Ishikawa (cell line): ENCODE measurements around the gene RBM6.

Source experiments
- CEBPB ChIP-seq: IDR thresholded peaks from 2 replicates; pipeline ENCODE4 v1.6.1; 2012
- CREB1 ChIP-seq: IDR thresholded peaks from 2 replicates; pipeline ENCODE4 v1.6.1; 2012; ENCODE audit warnings: low read depth
- EGR1 ChIP-seq: IDR thresholded peaks from 2 replicates; pipeline ENCODE4 v1.6.1; 2012
- EP300 ChIP-seq: IDR thresholded peaks from 2 replicates; pipeline ENCODE4 v1.6.1; 2012; ENCODE audit warnings: borderline replicate concordance
- FOXM1 ChIP-seq: IDR thresholded peaks from 2 replicates; pipeline ENCODE4 v1.6.1; 2012; ENCODE audit warnings: low read depth, borderline replicate concordance
- MAX ChIP-seq: IDR thresholded peaks from 2 replicates; pipeline ENCODE4 v1.6.1; 2012
- NFIC ChIP-seq: IDR thresholded peaks from 2 replicates; pipeline ENCODE4 v1.6.1; 2012
- RAD21 ChIP-seq: IDR thresholded peaks from 2 replicates; pipeline ENCODE4 v1.6.1; 2012; ENCODE audit warnings: low read depth
- REST ChIP-seq: IDR thresholded peaks from 2 replicates; pipeline ENCODE4 v1.6.1; 2012; ENCODE audit warnings: low read depth, mild to moderate bottlenecking
- TAF1 ChIP-seq: IDR thresholded peaks from 2 replicates; pipeline ENCODE4 v1.6.1; 2012; ENCODE audit warnings: low read depth, mild to moderate bottlenecking
- TCF12 ChIP-seq: IDR thresholded peaks from 2 replicates; pipeline ENCODE4 v1.6.1; 2012; ENCODE audit warnings: low read depth
- TEAD4 ChIP-seq: IDR thresholded peaks from 2 replicates; pipeline ENCODE4 v1.6.1; 2012
- USF1 ChIP-seq: IDR thresholded peaks from 2 replicates; pipeline ENCODE4 v1.6.1; 2012
- YY1 ChIP-seq: IDR thresholded peaks from 2 replicates; pipeline ENCODE4 v1.6.1; 2012; ENCODE audit warnings: low read depth
- ZBTB7A ChIP-seq: IDR thresholded peaks from 2 replicates; pipeline ENCODE4 v1.6.1; 2012; ENCODE audit warnings: low read depth

The RBM6 gene

GRCh38 chr3:50050361-50050760, 110.4 kb downstream of the RBM6 start:
- TF ChIP-seq CEBPB (no peak), NFIC (no peak), REST (no peak), EGR1 (no peak), CREB1 (no peak), YY1 (no peak), TAF1 (no peak)

GRCh38 chr3:50057756-50058155, 117.8 kb downstream of the RBM6 start:
- TF ChIP-seq TCF12 = no peak

GRCh38 chr3:50068134-50068533, 128.2 kb downstream of the RBM6 start:
- no peak for TF ChIP-seq REST
- TF ChIP-seq EGR1 = no peak
- TF ChIP-seq USF1 = no peak
- TF ChIP-seq NFIC = no peak
- no peak for TF ChIP-seq ZBTB7A
- TF ChIP-seq RAD21 = no peak
- TF ChIP-seq YY1 = no peak
- no peak for TF ChIP-seq TEAD4
- no peak for TF ChIP-seq FOXM1
- no peak for TF ChIP-seq TAF1
- TF ChIP-seq CREB1 = no peak
- TF ChIP-seq MAX = no peak

- TF ChIP-seq EGR1 = no peak
- TF ChIP-seq NFIC = no peak
- TF ChIP-seq TEAD4 = no peak
- no peak for TF ChIP-seq CEBPB
- no peak for TF ChIP-seq TAF1
- no peak for TF ChIP-seq EP300
- TF ChIP-seq MAX = no peak
- no peak for TF ChIP-seq YY1
- no peak for TF ChIP-seq TCF12
- TF ChIP-seq ZBTB7A = no peak
Observed at GRCh38 chr3:50078091-50078490, 138.1 kb downstream of the RBM6 start.

- no peak for TF ChIP-seq RAD21
- TF ChIP-seq TAF1 = no peak
- TF ChIP-seq USF1 = peak; percentile 64
- no peak for TF ChIP-seq CEBPB
- no peak for TF ChIP-seq REST
- no peak for TF ChIP-seq TEAD4
Observed at GRCh38 chr3:50078622-50079021, 138.7 kb downstream of the RBM6 start.
